GM12878 (cell line): ENCODE measurements around the gene DHX30. TPM values are rescaled to one million over a fixed set of nuclear protein-coding genes. Genes with fewer than 3 reads are reported as not detected.

ENCODE experiments used
- ATAC-seq: fragments of 200-7000 bp; cut with Tn5 transposase; 3 replicates; pipeline ENCODE4 v1.9.1; 2020; ENCODE audit warnings: mild to moderate bottlenecking, moderate library complexity
- BruUV-seq: library from RNA; stranded (reverse); fragments of 400-500 nt; replicated peaks from 2 replicates; lab custom pipeline; 2021; lab: Mats Ljungman, UMichigan
- CTCF ChIA-PET: fragments of 300-600 bp; sonication (Branson Sonifier 250); formaldehyde crosslinking; extraction: SDS; loops from one replicate; lab custom pipeline; 2021; ENCODE audit warnings: inconsistent platforms; lab: Yijun Ruan, JAX
- POLR2A ChIA-PET: fragments of 350-600 bp; formaldehyde crosslinking; extraction: SDS; loops from one replicate; lab custom pipeline; 2021; ENCODE audit warnings: inconsistent platforms; lab: Charles Lee
- RAD21 ChIA-PET: fragments of 300-600 bp; sonication (Branson Sonifier 250); formaldehyde crosslinking; loops from one replicate; lab custom pipeline; 2023; ENCODE audit warnings: antibody characterized with exemption; ENCODE audit not compliant: unreplicated experiment; lab: Charles Lee
- SMC1A ChIA-PET: fragments of 300-600 bp; sonication (Branson Sonifier 250); formaldehyde crosslinking; loops from one replicate; lab custom pipeline; 2023; ENCODE audit not compliant: unreplicated experiment, uncharacterized antibody; lab: Charles Lee
- DNase-seq: peaks from one replicate; pipeline ENCODE4 v3.0.0-alpha.2; 2011; ENCODE audit warnings: low read depth, low spot score
- FAIRE-seq: peaks from 3 replicates; lab custom pipeline; 2011; peaks lifted over from hg19 to GRCh38; lab: Jason Lieb, UNC
- H2AFZ ChIP-seq: 2 replicates; pipeline ENCODE4 v1.6.0; 2011; ENCODE audit warnings: low read depth, low read length, control low read depth; ENCODE audit not compliant: control insufficient read depth
- H3K27ac ChIP-seq: 2 replicates; pipeline ENCODE4 v1.5.1; 2011; ENCODE audit warnings: control low read depth; ENCODE audit not compliant: control insufficient read depth, insufficient read depth
- H3K27me3 ChIP-seq, 2 experiments: replicated peaks in 1 of 2; 2 replicates each; pipeline versions ENCODE4 v1.6.0 to v1.6.1; 2011; ENCODE audit warnings: low read length in 1 of 2; ENCODE audit not compliant: control insufficient read depth in 2 of 2, insufficient read depth in 2 of 2
- H3K36me3 ChIP-seq, 2 experiments: 2 replicates each; pipeline ENCODE4 v1.5.1; 2011; ENCODE audit warnings: low read length in 1 of 2; ENCODE audit not compliant: control insufficient read depth in 2 of 2, insufficient read depth in 2 of 2
- H3K4me1 ChIP-seq: 2 replicates; pipeline ENCODE4 v1.6.1; 2011; ENCODE audit warnings: mild to moderate bottlenecking, low read length, moderate library complexity, mixed read lengths; ENCODE audit not compliant: control insufficient read depth, insufficient read depth
- H3K4me2 ChIP-seq: 2 replicates; pipeline ENCODE4 v1.6.0; 2011; ENCODE audit warnings: control low read depth; ENCODE audit not compliant: control insufficient read depth, insufficient read depth
- H3K4me3 ChIP-seq: fragments of 200-600 bp; sonication (generic); 2 replicates; pipeline ENCODE4 v1.5.1; 2016
- H3K79me2 ChIP-seq: 2 replicates; pipeline ENCODE4 v1.6.0; 2011; ENCODE audit warnings: low read length; ENCODE audit not compliant: control insufficient read depth, insufficient read depth
- H3K9ac ChIP-seq: 2 replicates; pipeline ENCODE4 v1.8.0; 2011; ENCODE audit warnings: low read length, control low read depth, mixed read lengths; ENCODE audit not compliant: control insufficient read depth, insufficient read depth
- H3K9me3 ChIP-seq: replicated peaks from 3 replicates; pipeline ENCODE4 v1.5.1; 2011; ENCODE audit warnings: mild to moderate bottlenecking, low read length; ENCODE audit not compliant: control insufficient read depth, insufficient read depth
- H4K20me1 ChIP-seq: 2 replicates; pipeline ENCODE4 v1.6.0; 2011; ENCODE audit not compliant: control insufficient read depth, insufficient read depth
- CBFB ChIP-seq: IDR thresholded peaks from 2 replicates; pipeline ENCODE4 v1.6.1; 2016; ENCODE audit warnings: antibody characterized with exemption, low read depth
- KAT2A ChIP-seq: conservative IDR thresholded peaks from 2 replicates; pipeline ENCODE4 v1.6.1; 2011; ENCODE audit warnings: low read depth, low read length; ENCODE audit not compliant: control insufficient read depth
- NKRF ChIP-seq: fragments of 450-650 bp; conservative IDR thresholded peaks from 2 replicates; pipeline ENCODE4 v1.6.1; 2017; ENCODE audit warnings: mild to moderate bottlenecking, moderate library complexity
- SPI1 ChIP-seq: IDR thresholded peaks from 2 replicates; pipeline ENCODE4 v1.6.1; 2011; ENCODE audit warnings: low read depth, mild to moderate bottlenecking, low read length, moderate library complexity, borderline replicate concordance; ENCODE audit not compliant: insufficient read depth
- SREBF1 ChIP-seq: IDR thresholded peaks from 2 replicates; pipeline ENCODE4 v1.6.1; 2012; ENCODE audit warnings: mild to moderate bottlenecking, low read length
- WGBS: methylation state at CpG from one replicate; pipeline ENCODE4 v1.1.6; 2016; ENCODE audit warnings: low lambda C conversion rate; ENCODE audit not compliant: insufficient replicate concordance, insufficient coverage; ENCODE audit errors: missing lambda C conversion rate; 5-methylcytosine and 5-hydroxymethylcytosine counted together
- in situ Hi-C: fragments of 300-500 bp; cut with MboI; formaldehyde crosslinking; loops from 9 replicates; pipeline ENCODE4 v1.14.3; 2018; ENCODE audit warnings: mixed read lengths
- intact Hi-C: fragments of 100-400 bp; cut with micrococcal nuclease; formaldehyde crosslinking; loops from one replicate; pipeline ENCODE4 v1.14.2; 2022; ENCODE audit not compliant: unreplicated experiment
- polyA plus RNA-seq, 11 experiments: library from polyadenylated mRNA; depleted of rRNA in 4 of 11; unstranded in 6 of 11; stranded (reverse) in 5 of 11; fragments of >200 nt; fragmentation: Nextera tagmentation in 4 of 11; fragmentation: Illumina TruSeq in 1 of 11; extraction: Ambion mirVana in 4 of 11; extraction: Trizol in 1 of 11; gene quantifications; 1 replicate in 1 of 11; 2 replicates in 10 of 11; pipeline versions ENCODE4 v1.2.1 to v1.2.3, GENCODE V29; 2011 to 2016; ENCODE audit warnings: inconsistent platforms in 2 of 11, missing spikeins in 2 of 11, low read depth in 1 of 11
- total RNA-seq, 4 experiments: library from RNA; depleted of rRNA in 3 of 4; stranded (reverse); fragments of >200 nt in 3 of 4; fragmentation: Illumina TruSeq in 1 of 4; extraction: Trizol in 1 of 4; gene quantifications; 2 replicates each; pipeline versions ENCODE4 v1.2.1 to v1.2.3, GENCODE V29; 2013 to 2021

DHX30 gene
- total and polyA plus RNA-seq, 10 of the 15 experiments (the other 5 are each of a cell fraction or from before 2014, with no cell fraction given): 9.5 to 75.3 (median 47.8) TPM

GRCh38 chr3:47838503-47838902 lies 35.6 kb downstream of the DHX30 start (continued):
- TF ChIP-seq NKRF (no peak), CBFB (no peak)
- TF ChIP-seq, all 136 proteins: peak for 0

- DNase-seq: no peak
- no peak for FAIRE-seq
- POLR2A ChIA-PET: no interaction called here
- Histone ChIP-seq H3K27ac (no peak overlapping the region), H2AFZ (no peak overlapping the region), H3K4me3 (no peak overlapping the region), H3K79me2 (no peaks in the 10 kb centered on the region), H3K9ac (no peak overlapping the region), H3K9me3 (no peaks in the 10 kb centered on the region), H3K4me2 (no peak overlapping the region), H4K20me1 (peaks cover 3% of the 10 kb centered on the region; the same call in 1 of the 2 replicates), H3K4me1 (no peaks in the 10 kb centered on the region), H3K27me3 (no peaks in the 10 kb centered on the region), H3K36me3 (peaks cover 49 to 56% of the 10 kb centered on the region in 2 experiments)
- no TSS peak for BruUV-seq
- TF ChIP-seq KAT2A (no peak), SPI1 (no peak), SREBF1 (no peak)
- WGBS: 84% methylated on average over 7 of the region's 7 CpGs
- RAD21 ChIA-PET: no interaction called here
- in situ Hi-C loops (no loop called here), intact Hi-C loops (no loop called here)
- SMC1A ChIA-PET: no interaction called here
- CTCF ChIA-PET: interaction anchor here (1.6 kb wide), 1 partner anchor 17 kb away, joined by 5 read pairs; no protein-coding TSS in a partner anchor
- ATAC-seq: no peak
Measured at GRCh38 chr3:47841786-47842349, 38.9 kb downstream of the DHX30 start.
